H1 (cell line): ENCODE results near the gene AMPD3. TPM values are rescaled to one million over a fixed set of nuclear protein-coding genes. Genes with fewer than 3 reads are reported as not detected.

ENCODE experiments used
- CTCF ChIA-PET: fragments of 300-600 bp; sonication (Branson Sonifier 250); formaldehyde crosslinking; loops from one replicate; lab custom pipeline; 2021; ENCODE audit not compliant: partially characterized antibody; lab: Charles Lee
- POLR2A ChIA-PET: fragments of 300-600 bp; sonication (Branson Sonifier 250); formaldehyde crosslinking; loops from one replicate; lab custom pipeline; 2021; ENCODE audit warnings: inconsistent platforms; ENCODE audit not compliant: partially characterized antibody; lab: Charles Lee
- DNase-seq, 2 experiments: peaks; one replicate each; pipeline versions ENCODE4 v3.0.0 to v3.0.0-alpha.2; 2010 to 2022; ENCODE audit warnings: low spot score in 2 of 2, low read depth in 1 of 2, mixed read lengths in 1 of 2
- FAIRE-seq: peaks from 2 replicates; lab custom pipeline; 2011; peaks lifted over from hg19 to GRCh38; lab: Jason Lieb, UNC
- H2AFZ ChIP-seq: 2 replicates; pipeline ENCODE4 v1.8.1; 2012; ENCODE audit warnings: low read length, inconsistent platforms
- H2AK5ac ChIP-seq: 2 replicates; pipeline ENCODE4 v1.6.1; 2013; ENCODE audit warnings: low read depth, low read length
- H2BK120ac ChIP-seq: replicated peaks from 2 replicates; pipeline ENCODE3; 2013; ENCODE audit warnings: low read depth, low read length, inconsistent platforms
- H2BK12ac ChIP-seq: 2 replicates; pipeline ENCODE4 v1.6.1; 2013; ENCODE audit warnings: low read depth, low read length
- H2BK15ac ChIP-seq: 2 replicates; pipeline ENCODE4 v1.6.1; 2013; ENCODE audit warnings: low read length
- H2BK20ac ChIP-seq: 2 replicates; pipeline ENCODE4 v1.6.1; 2013; ENCODE audit warnings: low read length
- H2BK5ac ChIP-seq: 2 replicates; pipeline ENCODE4 v1.6.1; 2013; ENCODE audit warnings: low read depth, low read length
- H3K14ac ChIP-seq: 2 replicates; pipeline ENCODE4 v1.6.1; 2013; ENCODE audit warnings: inconsistent platforms; ENCODE audit not compliant: insufficient read length
- H3K18ac ChIP-seq: 2 replicates; pipeline ENCODE4 v1.6.1; 2013; ENCODE audit warnings: low read length; ENCODE audit errors: extremely low read depth
- H3K23ac ChIP-seq: 2 replicates; pipeline ENCODE4 v1.6.1; 2013; ENCODE audit warnings: inconsistent platforms; ENCODE audit not compliant: insufficient read length
- H3K23me2 ChIP-seq: 2 replicates; pipeline ENCODE4 v1.6.1; 2013; ENCODE audit warnings: low read depth, low read length
- H3K27ac ChIP-seq: 2 replicates; pipeline ENCODE4 v1.6.1; 2011; ENCODE audit warnings: low read depth, low read length, inconsistent platforms
- H3K27me3 ChIP-seq, 4 experiments: replicated peaks in 1 of 4; 1 replicate in 1 of 4; 2 replicates in 3 of 4; pipeline versions ENCODE4 v1.6.1 to v1.8.1; 2011 to 2013; ENCODE audit warnings: low read length in 3 of 4, mild to moderate bottlenecking in 3 of 4, inconsistent platforms in 2 of 4, mixed read lengths in 2 of 4, moderate library complexity in 1 of 4; ENCODE audit not compliant: control insufficient read depth in 3 of 4, insufficient read depth in 3 of 4; ENCODE audit errors: extremely low read depth in 1 of 4
- H3K36me3 ChIP-seq, 4 experiments: 2 replicates each; pipeline versions ENCODE4 v1.6.1 to v1.8.1; 2011 to 2013; ENCODE audit warnings: mild to moderate bottlenecking in 4 of 4, low read length in 3 of 4, moderate library complexity in 2 of 4, control low read depth in 1 of 4, inconsistent platforms in 1 of 4; ENCODE audit not compliant: insufficient read depth in 4 of 4, control insufficient read depth in 2 of 4
- H3K4ac ChIP-seq: replicated peaks from 2 replicates; pipeline ENCODE3; 2013; ENCODE audit warnings: low read length, low read depth, mixed read lengths, inconsistent platforms; ENCODE audit not compliant: insufficient read length
- H3K4me1 ChIP-seq, 4 experiments: replicated peaks in 1 of 4; 1 replicate in 1 of 4; 2 replicates in 3 of 4; pipeline versions ENCODE4 v1.6.1 to v1.8.1; 2011 to 2013; ENCODE audit warnings: low read length in 3 of 4, inconsistent platforms in 2 of 4, mixed read lengths in 1 of 4; ENCODE audit not compliant: insufficient read depth in 4 of 4, control insufficient read depth in 3 of 4
- H3K4me2 ChIP-seq, 2 experiments: 2 replicates each; pipeline versions ENCODE4 v1.6.1 to v1.8.1; 2011 to 2013; ENCODE audit warnings: low read depth in 2 of 2, low read length in 2 of 2, control low read depth in 1 of 2, inconsistent platforms in 1 of 2, mild to moderate bottlenecking in 1 of 2; ENCODE audit not compliant: insufficient read depth in 1 of 2
- H3K4me3 ChIP-seq, 4 experiments: fragments of 200-600, 300-600 bp in 1 of 4; sonication (generic), shearing (Covaris generic), sonication (Bioruptor Twin) in 1 of 4; 2 replicates each; pipeline versions ENCODE4 v1.5.1 to v1.8.1; 2011 to 2016; ENCODE audit warnings: low read length in 4 of 4, low read depth in 3 of 4, control low read depth in 2 of 4, inconsistent platforms in 2 of 4, mild to moderate bottlenecking in 2 of 4, mixed read lengths in 1 of 4, moderate library complexity in 1 of 4; ENCODE audit not compliant: insufficient read depth in 2 of 4; ENCODE audit errors: extremely low read depth in 1 of 4
- H3K56ac ChIP-seq: replicated peaks from 2 replicates; pipeline ENCODE3; 2013; ENCODE audit warnings: low read depth, mild to moderate bottlenecking, mixed read lengths, low read length, inconsistent platforms; ENCODE audit not compliant: insufficient read length
- H3K79me1 ChIP-seq: 2 replicates; pipeline ENCODE4 v1.6.1; 2013; ENCODE audit warnings: low read depth, low read length, control low read depth
- H3K79me2 ChIP-seq, 2 experiments: 2 replicates each; pipeline versions ENCODE4 v1.6.1 to v1.8.1; 2012 to 2013; ENCODE audit warnings: low read length in 2 of 2, mild to moderate bottlenecking in 2 of 2, inconsistent platforms in 1 of 2; ENCODE audit not compliant: insufficient read depth in 2 of 2, control insufficient read depth in 1 of 2
- H3K9ac ChIP-seq, 4 experiments: replicated peaks in 1 of 4; 1 replicate in 1 of 4; 2 replicates in 3 of 4; pipeline versions ENCODE4 v1.6.1 to v1.8.1; 2011 to 2013; ENCODE audit warnings: low read depth in 3 of 4, low read length in 3 of 4, control low read depth in 2 of 4, mild to moderate bottlenecking in 2 of 4, moderate library complexity in 2 of 4, inconsistent platforms in 1 of 4; ENCODE audit errors: extremely low read depth in 1 of 4
- H3K9me3 ChIP-seq, 2 experiments: 2 replicates each; pipeline versions ENCODE4 v1.6.1 to v1.8.1; 2012 to 2013; ENCODE audit warnings: mild to moderate bottlenecking in 2 of 2, moderate library complexity in 2 of 2, control low read depth in 1 of 2, inconsistent platforms in 1 of 2, low read depth in 1 of 2, low read length in 1 of 2, mixed read lengths in 1 of 2; ENCODE audit not compliant: insufficient read depth in 2 of 2
- H4K20me1 ChIP-seq, 2 experiments: replicated peaks in 1 of 2; 2 replicates each; pipeline versions ENCODE3 to v1.8.1; 2011 to 2013; ENCODE audit warnings: inconsistent platforms in 2 of 2, low read length in 2 of 2, mild to moderate bottlenecking in 1 of 2; ENCODE audit not compliant: insufficient read depth in 2 of 2, control insufficient read depth in 1 of 2
- H4K5ac ChIP-seq: 2 replicates; pipeline ENCODE4 v1.6.1; 2013; ENCODE audit warnings: low read length, low read depth, mixed read lengths, inconsistent platforms; ENCODE audit not compliant: insufficient read length
- H4K8ac ChIP-seq: 2 replicates; pipeline ENCODE4 v1.8.0; 2013; ENCODE audit warnings: mild to moderate bottlenecking, moderate library complexity, low read length, inconsistent platforms; ENCODE audit not compliant: insufficient read depth; ENCODE audit errors: extremely low read depth
- H4K91ac ChIP-seq: replicated peaks from 2 replicates; pipeline ENCODE3; 2013; ENCODE audit warnings: low read length, mixed read lengths, inconsistent platforms; ENCODE audit not compliant: insufficient read length
- ATF3 ChIP-seq: IDR thresholded peaks from 2 replicates; pipeline ENCODE4 v1.6.1; 2011; ENCODE audit warnings: low read depth, mild to moderate bottlenecking, low read length; ENCODE audit not compliant: insufficient read depth
- BRCA1 ChIP-seq: IDR thresholded peaks from 2 replicates; pipeline ENCODE4 v1.6.1; 2012; ENCODE audit warnings: low read depth, low read length, improper control_type of control experiment
- CBX8 ChIP-seq: fragments of 300-800, 300-1000 bp; sonication (generic); IDR thresholded peaks from 2 replicates; pipeline ENCODE4 v1.7.1; 2016; ENCODE audit warnings: low read depth, low read length, borderline replicate concordance
- CTBP2 ChIP-seq: IDR thresholded peaks from 2 replicates; pipeline ENCODE4 v1.7.0; 2011; ENCODE audit warnings: borderline replicate concordance, mild to moderate bottlenecking, moderate library complexity, mixed read lengths, low read length; ENCODE audit not compliant: insufficient read depth, insufficient read length
- GABPA ChIP-seq: IDR thresholded peaks from 2 replicates; pipeline ENCODE4 v1.6.1; 2011; ENCODE audit warnings: mild to moderate bottlenecking, low read length, moderate library complexity, borderline replicate concordance; ENCODE audit not compliant: insufficient read depth
- RFX5 ChIP-seq: IDR thresholded peaks from 2 replicates; pipeline ENCODE4 v1.6.1; 2011; ENCODE audit warnings: low read depth, low read length, improper control_type of control experiment, borderline replicate concordance
- WGBS, 2 experiments: shearing (Covaris generic) in 1 of 2; methylation state at CpG; one replicate each; pipeline versions ENCODE4 v1.1.6 to v1.1.7; 2013 to 2015; ENCODE audit warnings: low lambda C conversion rate in 2 of 2, mixed read lengths in 2 of 2, inconsistent platforms in 1 of 2, low coverage in 1 of 2, missing lambda C conversion rate in 1 of 2; ENCODE audit not compliant: insufficient replicate concordance in 2 of 2, insufficient coverage in 1 of 2, insufficient read length in 1 of 2; ENCODE audit errors: extremely low coverage in 1 of 2, missing lambda C conversion rate in 1 of 2; 5-methylcytosine and 5-hydroxymethylcytosine counted together
- polyA plus RNA-seq, 7 experiments: library from polyadenylated mRNA; depleted of rRNA in 3 of 7; stranded (reverse) in 5 of 7; unstranded in 2 of 7; fragments of >200 nt in 5 of 7; fragments of 200-250 nt in 2 of 7; gene quantifications; 1 replicate in 5 of 7; 2 replicates in 1 of 7; 4 replicates in 1 of 7; pipeline versions ENCODE4 v1.2.1 to v1.2.3, GENCODE V29; 2011 to 2013; ENCODE audit warnings: missing spikeins in 2 of 7, mixed read lengths in 2 of 7
- total RNA-seq: library from RNA; stranded (reverse); fragmentation: NEBNext Ultra II Directional; extraction: Animal tissue kit (Norgen Biotek cat#: 25700); gene quantifications from 2 replicates; pipeline ENCODE4 v1.2.1, GENCODE V29; 2021

The AMPD3 gene
- total and polyA plus RNA-seq, 2 of the 8 experiments (the other 6 are each of a cell fraction or from before 2014, with no cell fraction given), result 4.0 to 6.3 TPM

DNA sequence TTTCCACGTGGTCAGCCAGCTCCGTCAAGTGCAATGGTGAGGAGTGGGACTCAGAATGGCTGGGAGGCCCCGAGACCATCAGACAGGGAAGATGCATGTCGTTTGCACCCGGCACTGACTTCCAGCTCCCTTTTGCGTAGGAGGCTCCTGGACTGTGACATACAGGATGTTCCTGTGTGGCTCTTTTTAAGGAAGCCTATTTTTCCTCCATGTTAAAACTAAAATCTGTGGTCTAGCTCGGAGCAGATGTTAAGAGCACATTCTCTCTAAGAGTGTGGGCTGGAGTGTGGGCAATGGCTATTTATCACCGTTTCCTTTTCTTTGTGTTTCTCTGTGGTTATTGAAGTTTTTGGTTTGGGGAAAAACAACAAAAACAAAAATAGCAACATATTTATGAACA lies 40.9 kb upstream of the AMPD3 start:
- H3K27ac ChIP-seq, result no peak overlapping the region
- no peak overlapping the region for H3K18ac ChIP-seq
- CTCF ChIA-PET, result interaction anchor here (0.9 to 4.5 kb wide), 19 partner anchors 11 to 420 kb away, joined by 3 to 20 read pairs (median 4); partner anchors contain the start of genes AMPD3 and RNF141

More for the DNA sequence above, 40.9 kb upstream of the AMPD3 start:
- H3K56ac ChIP-seq, result no peak overlapping the region
- POLR2A ChIA-PET, result interaction anchor here (0.8 to 1.4 kb wide), 3 partner anchors 9 to 127 kb away, joined by 3 to 5 read pairs (median 3); partner anchors contain the start of gene RNF141
- no peak overlapping the region for H2BK20ac ChIP-seq
- no peak overlapping the region for H3K4me3 ChIP-seq
- no peak overlapping the region for H4K91ac ChIP-seq
- H3K4ac ChIP-seq, result no peak overlapping the region
- no peak overlapping the region for H2BK5ac ChIP-seq
- H2BK15ac ChIP-seq, result no peak overlapping the region
- no peak overlapping the region for H3K4me2 ChIP-seq
- H3K79me2 ChIP-seq, result no peaks in the 10 kb centered on the region
- no peak overlapping the region for H2AK5ac ChIP-seq
- WGBS, 2 experiments, result 81% methylated on average over 8 of the region's 8 CpGs; no CpG with 5 or more reads in 1 of the 2 experiments
- H2AFZ ChIP-seq, result no peak overlapping the region
- no peak overlapping the region for H2BK120ac ChIP-seq
- no peaks in the 10 kb centered on the region for H3K4me1 ChIP-seq
- H4K8ac ChIP-seq, result no peak overlapping the region
- H4K5ac ChIP-seq, result no peak overlapping the region
- H3K36me3 ChIP-seq, result no peaks in the 10 kb centered on the region
- no peaks in the 10 kb centered on the region for H3K9me3 ChIP-seq
- H4K20me1 ChIP-seq, result no peaks in the 10 kb centered on the region
- FAIRE-seq, result no peak
- DNase-seq, result no peak
- H2BK12ac ChIP-seq, result no peak overlapping the region
- H3K23me2 ChIP-seq, result no peaks in the 10 kb centered on the region
- H3K9ac ChIP-seq, result no peak overlapping the region
- H3K23ac ChIP-seq, result no peak overlapping the region
- H3K79me1 ChIP-seq, result no peaks in the 10 kb centered on the region
- H3K14ac ChIP-seq, result no peak overlapping the region
- H3K27me3 ChIP-seq, result no peaks in the 10 kb centered on the region
- TF ChIP-seq ATF3 (no peak), RFX5 (no peak), CBX8 (no peak), CTBP2 (no peak), GABPA (no peak), BRCA1 (no peak)
- TF ChIP-seq, all 59 proteins: peak for 0
